EL (cell line): ENCODE results near the gene HOXB7.
A peak's percentile ranks its signal among the peaks of the same experiment; 100 is the strongest.

Source experiments
- DNase-seq: peaks from one replicate; pipeline ENCODE4 v3.0.0-alpha.2; 2016

The HOXB7 gene

GRCh38 chr17:48636177-48637018 is 25.6 kb upstream of the HOXB7 start:
- peak; percentile 77 for DNase-seq

DNA sequence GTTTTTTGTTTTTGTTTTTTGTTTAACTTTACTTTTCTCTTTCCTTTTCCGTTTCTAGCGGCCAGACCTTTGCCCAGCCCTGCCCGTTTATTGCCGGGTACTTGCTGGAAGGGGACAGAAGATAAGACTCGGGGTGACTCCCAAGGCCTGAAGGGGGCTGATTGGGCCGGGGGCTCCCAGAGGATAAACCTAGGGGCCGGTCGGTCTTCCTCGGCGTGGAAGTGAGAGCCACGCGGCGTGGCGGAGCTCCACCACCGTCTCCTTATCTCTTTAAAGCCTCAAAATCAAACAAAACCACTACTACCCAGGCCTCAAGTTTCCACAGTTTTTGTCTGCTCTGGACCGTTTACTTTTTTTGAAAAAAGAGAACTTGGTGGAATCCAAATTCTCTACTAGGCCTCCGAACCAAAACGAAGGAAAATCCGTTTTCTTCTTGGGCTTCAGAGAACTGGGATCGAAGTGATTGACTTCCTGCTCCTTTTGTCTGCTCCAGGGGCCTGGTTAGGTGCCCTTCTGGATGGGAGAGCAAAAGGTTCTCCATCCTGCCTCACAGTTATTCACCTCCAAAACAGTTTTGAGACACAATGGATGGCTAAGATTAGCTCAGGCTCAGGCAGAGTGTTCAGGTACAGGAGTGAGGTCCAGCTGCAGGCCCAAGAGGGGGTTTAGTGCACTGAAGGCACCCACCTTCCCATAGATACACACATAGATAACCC is 23.8 kb upstream of the HOXB7 start:
- no peak for DNase-seq

DNA sequence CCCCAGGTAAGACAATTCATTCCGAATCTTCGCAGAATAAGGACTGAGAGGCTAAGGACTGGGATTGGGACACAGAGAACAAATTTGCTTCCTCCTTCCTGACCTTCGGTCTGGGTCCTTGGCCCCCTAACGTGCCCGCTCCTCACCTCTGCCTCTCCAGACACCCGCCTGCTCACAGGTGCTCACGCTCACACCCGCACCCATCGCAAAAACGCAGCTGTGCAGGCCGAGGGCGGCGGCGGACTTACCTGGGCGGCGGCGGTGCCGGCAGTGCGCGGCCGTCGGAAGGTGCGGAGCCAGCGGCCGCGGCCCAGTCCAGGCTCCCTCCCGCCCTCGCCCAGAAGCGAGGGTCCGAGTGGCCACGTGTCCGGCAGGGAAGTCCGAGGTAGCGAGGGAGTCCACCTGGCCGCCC is 22.5 kb upstream of the HOXB7 start:
- DNase-seq: no peak

DNA sequence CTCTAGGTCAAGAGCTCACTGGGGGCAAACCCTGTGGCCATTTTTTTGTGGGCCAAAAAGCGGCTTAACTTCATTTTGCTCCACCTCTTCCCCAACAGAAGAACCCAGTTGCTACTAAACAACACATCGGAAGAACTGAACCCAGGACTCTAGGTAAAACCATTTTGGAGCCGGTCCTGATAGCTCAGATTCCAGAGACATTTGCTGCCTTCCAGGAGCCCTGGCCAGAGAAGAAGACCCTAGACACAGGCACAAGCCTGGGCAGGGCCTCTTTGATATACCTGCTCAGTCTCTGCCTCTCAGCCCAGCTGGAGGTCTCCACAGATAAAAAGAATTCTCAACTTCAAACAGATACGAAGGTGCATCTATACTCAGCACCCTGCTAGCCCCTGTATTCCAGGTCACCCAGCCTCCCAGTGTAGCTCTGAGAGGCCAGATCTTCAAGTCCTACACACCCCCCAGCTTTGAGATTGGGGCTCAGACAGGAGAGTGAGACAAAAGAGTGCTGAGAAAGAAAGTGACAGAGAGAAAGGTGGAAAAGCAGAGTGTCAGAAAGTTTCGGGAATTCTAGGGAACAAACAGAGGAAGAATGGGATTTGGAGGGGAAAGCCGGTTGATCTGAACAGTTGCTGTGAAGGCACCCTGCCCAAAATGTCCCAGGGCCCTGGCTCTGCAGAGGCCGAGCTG is 21.9 kb upstream of the HOXB7 start:
- DNase-seq: no peak

DNA sequence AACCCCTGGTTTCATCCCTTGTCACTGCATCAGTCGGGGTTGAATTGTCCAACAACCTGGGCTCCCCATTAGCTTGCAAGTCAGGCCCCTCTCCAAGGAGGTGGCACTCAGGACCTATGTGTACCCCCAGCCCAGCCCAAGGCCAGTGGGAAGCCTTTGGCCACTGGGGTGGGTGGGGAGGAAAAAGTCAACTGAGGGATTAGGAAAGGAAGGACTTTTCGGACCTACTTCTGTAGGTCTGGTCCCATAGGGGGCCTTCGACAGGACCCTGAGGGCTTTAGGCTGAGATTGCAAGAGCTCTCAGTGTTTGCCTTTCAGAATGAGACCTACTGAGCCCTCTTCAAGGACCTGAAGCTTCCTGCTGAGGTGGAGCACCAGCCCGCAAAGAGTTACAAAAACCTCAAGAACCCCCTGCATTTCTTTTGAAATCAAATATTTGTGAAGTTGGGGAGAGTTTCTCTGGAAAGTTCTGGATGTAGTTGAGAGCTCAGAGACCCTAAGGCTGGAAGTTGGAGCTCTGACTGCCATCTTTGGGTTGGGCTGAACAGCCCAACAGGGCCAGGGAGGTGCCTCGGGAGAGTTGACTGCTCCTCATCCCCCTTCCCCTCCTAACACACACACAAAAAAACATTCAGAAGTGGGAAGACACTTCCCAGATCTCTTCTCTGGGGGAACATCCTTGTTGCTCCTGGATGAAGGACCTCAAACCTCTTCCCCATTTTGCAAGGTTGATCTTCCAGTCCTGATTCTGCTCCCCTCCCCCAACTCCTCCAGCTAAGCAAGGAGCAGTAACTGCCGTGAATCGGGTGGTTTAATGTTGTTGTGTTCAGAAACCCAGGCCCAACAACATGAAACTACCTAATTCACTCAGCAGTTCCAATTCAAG is 21.1 kb upstream of the HOXB7 start:
- no peak for DNase-seq

- DNase-seq: no peak
These were observed 20.3 kb upstream of the HOXB7 start for GRCh38 chr17:48630925-48631692.

DNA sequence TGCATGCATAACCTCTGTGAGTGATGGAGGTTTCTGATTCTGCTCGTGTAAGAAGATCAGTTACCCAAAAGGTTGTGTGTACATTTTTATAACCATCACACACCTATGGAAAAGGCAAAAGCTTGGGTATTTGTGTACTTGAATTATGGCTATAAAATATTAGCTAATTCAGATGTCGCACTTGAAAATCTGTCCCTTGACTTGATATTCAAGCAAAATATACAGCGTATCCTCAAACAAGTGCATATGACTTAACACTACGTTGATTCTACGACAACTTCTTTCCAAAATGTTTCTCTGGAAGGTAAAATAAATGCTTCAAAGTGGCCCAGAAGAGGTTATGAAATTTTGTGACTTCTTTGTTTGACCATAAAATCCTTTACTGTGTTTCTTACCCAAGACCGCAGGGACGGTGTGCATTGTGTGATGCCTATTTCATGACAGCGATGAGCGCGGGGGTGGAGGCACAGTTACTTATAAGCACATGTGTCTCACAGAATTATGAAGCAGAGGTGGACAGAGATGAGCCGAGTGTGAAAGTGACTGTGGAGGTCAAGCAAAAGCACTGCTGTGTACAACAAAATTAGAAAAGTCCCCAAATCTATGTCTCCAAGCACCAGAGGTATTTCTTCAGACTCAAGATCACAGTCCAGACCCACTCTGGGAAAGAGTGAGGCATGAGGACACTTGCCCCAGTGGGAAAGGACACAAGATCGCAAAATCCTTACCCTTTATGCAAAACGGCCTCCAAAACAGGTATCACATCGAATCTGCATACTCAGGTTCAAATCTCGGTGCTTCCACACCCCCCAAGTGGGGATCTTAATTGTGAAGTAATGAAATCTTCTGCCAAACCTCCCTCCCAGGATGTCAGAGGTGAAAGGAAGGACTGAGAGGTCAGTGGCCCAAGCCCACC is 19.4 kb upstream of the HOXB7 start:
- no peak for DNase-seq

GRCh38 chr17:48629411-48629759 is 18.6 kb upstream of the HOXB7 start:
- no peak for DNase-seq

GRCh38 chr17:48628649-48629410 is 18.0 kb upstream of the HOXB7 start:
- DNase-seq: no peak

GRCh38 chr17:48627623-48628521 is 17.1 kb upstream of the HOXB7 start:
- DNase-seq: no peak

GRCh38 chr17:48627118-48627597 is 16.3 kb upstream of the HOXB7 start:
- no peak for DNase-seq

- peak; percentile 40 for DNase-seq
These were observed 15.7 kb upstream of the HOXB7 start, which contains the start of gene HOXB9 for GRCh38 chr17:48626245-48627117. TSS of gene HOXB9 (minus strand) at chr17:48626358. CDS start at chr17:48626269, 89 bp downstream.

GRCh38 chr17:48625495-48626244 is 14.9 kb upstream of the HOXB7 start:
- no peak for DNase-seq

DNA sequence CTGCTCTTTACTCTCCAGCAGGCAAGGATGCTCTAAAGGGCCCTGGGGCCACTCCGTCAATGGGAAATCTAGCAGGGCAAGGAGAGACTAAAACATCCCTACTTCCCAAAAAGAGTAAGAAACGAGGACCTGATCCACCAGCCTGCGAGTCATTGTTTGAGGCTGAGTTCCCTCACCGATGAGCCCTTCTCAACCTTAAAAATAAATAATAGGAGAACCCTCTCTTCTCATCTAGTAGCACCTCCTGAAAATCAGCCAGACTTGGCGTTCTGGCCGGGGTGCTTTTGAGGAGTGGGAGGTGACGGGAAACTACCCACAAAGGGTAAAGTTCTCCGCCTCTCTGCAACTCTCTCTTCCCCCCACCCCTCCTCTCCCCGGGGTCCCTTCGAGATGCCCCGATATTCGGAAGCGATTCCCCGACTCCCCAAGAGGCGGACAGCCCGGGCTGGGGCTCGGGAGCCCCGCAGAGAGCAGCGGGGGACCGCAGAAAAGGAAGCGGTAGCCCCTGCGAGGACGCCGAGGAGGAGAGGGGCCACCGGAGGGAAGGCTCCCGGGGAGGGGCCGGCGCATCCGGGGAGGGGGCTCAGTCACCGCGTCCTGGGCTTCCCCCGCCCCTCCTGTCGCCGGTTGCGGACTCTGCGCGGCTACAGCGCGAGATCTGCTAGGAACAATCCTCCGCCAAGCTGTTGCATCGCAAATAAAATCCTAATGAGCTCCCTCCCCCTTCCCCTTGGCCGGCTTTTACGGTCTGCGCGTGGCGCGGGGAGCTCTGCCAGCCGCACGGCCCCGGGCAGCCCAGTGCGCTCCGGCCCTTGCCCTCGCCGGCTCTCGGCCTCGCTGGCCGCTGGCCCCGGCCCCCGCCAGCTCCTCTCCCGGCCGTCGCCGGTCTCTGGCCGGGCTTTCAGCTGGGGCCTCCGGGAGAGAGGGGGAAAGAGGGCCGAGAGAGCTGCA is 14.0 kb upstream of the HOXB7 start:
- DNase-seq: no peak

DNA sequence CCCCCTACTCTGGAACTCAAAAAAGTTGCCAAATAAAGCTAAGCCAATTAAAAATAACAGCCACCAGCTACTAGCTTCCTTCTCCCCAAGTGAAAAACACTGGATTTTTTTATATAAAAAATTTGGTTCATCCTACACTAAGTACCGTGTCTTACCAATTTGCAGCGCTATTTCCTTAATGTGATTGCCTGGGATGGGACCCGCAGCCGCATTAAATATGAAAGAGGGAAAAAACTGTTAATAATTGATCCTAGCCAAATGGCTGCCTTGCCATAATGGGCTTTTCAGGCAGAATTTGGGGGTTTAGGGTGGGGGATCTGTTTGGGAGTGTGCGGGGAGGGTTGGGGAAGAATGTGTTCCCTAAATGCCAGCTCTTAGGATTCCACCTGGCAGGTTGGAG is 13.3 kb upstream of the HOXB7 start:
- no peak for DNase-seq

DNA sequence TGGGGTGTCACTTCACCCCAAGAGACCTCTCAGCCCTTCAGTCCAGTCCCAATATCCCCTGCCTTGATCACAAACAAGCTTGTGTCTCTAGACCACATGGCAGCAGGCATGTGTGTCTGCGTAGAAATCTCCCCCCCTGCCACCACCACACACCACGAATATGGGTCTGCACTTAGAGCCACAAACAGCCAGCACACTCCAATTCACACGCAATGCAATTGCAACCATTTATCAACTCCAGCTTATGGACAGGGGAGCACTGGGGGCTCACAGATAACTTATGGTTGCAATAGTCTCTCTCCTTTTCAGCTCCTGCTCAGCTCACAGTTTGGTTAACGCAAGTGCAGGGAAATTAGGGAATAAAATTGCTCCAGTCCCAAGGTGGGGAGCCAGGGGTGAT is 12.8 kb upstream of the HOXB7 start:
- DNase-seq: no peak
